Central memory CD4-positive, alpha-beta T cell (primary cell): ENCODE results near the gene IRF8.
"Not testable (repeated sequence)": the region's sequence is repeated elsewhere in the genome, so short reads cannot be mapped to it uniquely, and the experiment has no call there.

Experiments
- DNase-seq: peaks from one replicate; pipeline ENCODE4 v3.0.0; 2022
- total RNA-seq, 3 experiments: gene quantifications; one replicate each; lab custom pipeline; 2026; lab: John Stamatoyannopoulos, UW

The IRF8 gene, protein sequence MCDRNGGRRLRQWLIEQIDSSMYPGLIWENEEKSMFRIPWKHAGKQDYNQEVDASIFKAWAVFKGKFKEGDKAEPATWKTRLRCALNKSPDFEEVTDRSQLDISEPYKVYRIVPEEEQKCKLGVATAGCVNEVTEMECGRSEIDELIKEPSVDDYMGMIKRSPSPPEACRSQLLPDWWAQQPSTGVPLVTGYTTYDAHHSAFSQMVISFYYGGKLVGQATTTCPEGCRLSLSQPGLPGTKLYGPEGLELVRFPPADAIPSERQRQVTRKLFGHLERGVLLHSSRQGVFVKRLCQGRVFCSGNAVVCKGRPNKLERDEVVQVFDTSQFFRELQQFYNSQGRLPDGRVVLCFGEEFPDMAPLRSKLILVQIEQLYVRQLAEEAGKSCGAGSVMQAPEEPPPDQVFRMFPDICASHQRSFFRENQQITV
- total RNA-seq = 0.16 to 227 (median 3.3) reads per million in 3 experiments

DNA sequence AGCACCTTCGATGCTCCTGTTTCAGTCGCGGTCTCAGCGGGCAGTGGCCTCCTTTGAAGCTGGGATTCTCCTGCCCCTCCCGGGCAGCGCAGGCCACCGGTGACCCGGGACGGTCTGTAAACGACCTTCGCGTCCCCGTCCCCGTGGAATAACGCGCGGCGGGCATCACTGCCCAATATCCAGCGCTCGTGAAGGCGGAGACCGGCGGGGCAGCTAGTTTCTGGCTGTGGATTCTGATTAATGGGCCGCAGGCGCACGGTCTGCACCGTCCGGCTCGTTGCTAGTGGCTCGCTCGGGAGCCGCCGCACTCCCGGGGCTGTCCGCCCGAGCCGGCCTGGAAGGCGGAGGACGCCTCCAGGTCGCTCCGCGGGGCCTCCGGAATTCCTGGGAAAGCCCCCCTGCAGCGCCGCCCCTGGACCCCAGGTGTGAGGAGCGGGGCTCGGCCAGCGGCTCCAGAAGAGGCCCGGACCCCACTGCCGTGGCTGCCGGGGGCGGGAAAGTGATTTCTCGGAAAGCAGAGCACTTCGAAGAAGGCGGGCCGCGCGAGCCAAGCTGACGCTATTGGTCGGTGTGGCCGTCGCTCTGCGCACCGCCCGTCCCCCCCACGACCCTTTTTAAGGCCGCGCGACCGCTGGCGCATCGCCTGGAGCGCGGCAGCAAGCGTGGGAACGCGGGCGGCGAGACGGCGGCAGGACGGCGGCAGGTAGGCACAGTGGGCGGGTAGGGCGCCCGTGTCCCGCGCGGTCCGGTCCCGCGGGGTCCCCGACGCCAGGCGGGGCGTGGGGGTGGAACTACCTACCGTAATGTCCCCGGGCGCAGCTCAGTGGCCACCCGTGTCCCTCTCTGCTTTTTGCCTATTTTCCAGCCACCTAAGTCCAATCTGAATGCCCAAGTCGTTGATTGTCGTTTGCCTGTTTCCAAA, at the start of gene IRF8:
IRF8 (plus strand) TSS at position 642 of the 922 bp plus-strand sequence. CDS start 3,854 bp downstream, outside the sequence.
- peak; percentile 36 for DNase-seq

DNA sequence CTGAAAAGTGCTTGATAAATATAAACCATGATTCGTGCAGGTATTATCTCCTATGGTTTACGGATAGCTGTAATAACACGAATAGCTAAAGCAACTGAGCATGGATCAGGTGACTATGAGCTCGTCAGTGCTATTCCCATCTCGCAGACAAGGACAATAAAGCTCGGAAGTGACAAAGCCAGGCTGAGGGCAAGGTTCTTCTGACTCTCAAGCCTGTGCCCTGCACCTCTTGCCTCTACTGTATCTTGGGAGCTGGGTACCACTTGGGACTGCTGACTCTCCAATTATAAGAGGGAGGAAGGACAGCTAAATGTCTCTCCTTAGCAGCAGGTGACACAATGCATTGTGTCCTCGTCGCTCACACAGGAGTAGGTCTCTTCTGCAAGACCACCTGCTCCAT, 49.6 kb upstream of the IRF8 start:
- no peak for DNase-seq

DNA sequence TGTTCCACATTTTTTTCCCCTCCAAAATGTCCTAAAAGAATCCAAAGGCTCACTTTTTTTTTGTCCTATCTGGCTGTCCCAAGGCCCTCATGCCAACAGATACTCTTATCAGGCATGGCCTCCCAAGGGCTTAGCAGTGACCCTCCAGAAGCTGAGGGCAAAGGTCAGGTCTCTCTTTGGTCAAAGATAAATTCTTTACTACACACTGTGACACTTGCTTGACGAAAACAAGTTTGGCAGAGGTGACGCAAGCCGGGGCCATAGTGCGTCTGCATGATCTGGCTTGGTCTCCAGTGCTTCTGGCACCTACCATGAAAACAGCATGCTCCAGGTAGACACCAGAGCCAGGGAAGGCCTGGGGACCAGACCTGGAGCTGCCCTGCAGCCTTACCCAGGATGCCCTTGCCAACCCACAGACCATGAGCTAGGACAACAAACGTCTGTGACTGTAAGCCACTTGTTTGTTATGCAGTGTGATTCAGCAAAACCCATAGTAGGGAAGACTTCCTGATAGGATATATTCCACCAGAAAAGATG, 48.5 kb upstream of the IRF8 start:
- no peak for DNase-seq

DNA sequence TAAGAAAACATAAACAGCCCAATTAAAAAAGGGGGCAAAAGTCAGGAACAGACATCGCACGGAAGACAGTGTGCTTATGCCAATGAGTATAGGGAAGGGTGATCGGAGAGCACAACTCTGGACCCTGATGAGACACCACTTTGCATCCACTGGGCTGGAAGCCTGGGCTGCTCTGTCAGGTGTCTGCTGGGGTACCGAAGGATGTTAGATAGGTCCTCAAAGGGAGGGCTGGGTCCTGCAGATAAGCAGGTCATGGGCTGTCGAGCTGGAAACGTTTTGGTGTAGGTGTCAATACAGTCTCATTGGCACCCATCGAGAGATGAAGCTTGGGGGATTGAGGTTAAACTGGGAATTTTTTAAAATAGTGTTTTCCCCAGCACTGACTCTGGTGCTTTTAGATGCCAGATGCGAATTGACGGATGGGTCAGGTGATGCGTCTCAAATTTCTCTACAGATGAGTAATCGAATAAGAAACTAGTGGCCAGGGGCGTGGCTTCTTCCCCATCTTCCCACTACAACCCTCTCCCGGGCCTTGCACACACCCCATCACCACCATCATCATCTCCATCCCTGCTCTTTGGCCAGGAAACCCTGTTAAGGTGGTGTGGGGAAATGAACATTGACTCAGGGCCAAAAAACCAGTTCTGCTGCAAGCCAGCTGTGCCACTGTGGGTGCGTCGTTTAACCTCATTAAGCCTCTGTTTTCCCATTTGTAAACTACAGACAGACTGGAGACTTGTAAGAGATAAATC, 47.8 kb upstream of the IRF8 start:
- no peak for DNase-seq

DNA sequence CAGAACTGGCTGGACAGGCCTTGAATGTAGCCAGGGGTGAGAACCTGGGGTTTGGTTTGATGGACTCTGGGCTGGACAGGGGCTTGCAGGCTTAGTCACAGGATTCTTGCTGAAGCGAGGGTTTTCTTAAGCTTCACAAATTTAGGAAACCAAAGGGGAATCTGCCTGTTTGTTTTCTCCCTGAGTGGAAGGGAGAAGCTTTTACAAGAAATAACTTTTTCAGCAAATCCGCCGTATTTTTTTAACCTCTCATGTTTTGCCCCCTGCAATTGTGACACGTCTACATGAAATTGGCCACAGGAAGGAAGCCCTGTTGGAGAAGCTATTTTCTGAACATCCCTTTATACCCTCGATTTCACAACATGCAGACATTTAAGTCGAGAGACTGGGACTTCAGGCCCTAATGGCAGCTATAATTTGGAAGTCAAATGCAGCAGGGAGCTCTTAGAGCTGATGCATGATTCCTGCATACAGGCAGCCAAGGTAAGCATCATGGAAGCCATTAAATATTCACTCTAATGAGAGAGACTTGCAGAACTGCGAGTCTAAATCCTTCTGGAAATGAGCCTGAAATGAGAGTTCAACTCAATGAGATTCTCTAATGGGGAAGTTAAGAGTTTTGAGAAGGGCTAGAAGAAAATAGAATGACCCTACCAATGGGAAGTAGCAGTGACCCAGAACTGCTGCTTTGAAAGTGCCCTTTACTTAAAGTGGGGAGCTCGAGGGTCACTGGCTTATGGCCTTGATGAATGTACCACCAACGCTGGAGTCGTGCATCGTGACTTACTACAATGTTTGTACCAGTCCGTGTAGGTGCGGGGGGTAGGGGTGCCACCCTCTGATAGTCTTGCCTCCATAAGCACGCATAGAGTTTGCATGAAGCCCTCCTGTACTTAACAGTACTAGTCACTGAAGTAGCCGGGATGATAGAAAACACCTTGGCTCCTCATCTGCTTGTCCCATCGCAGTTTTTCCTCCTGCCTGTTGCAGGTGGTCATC, 45.1 kb upstream of the IRF8 start:
- DNase-seq = no peak

DNA sequence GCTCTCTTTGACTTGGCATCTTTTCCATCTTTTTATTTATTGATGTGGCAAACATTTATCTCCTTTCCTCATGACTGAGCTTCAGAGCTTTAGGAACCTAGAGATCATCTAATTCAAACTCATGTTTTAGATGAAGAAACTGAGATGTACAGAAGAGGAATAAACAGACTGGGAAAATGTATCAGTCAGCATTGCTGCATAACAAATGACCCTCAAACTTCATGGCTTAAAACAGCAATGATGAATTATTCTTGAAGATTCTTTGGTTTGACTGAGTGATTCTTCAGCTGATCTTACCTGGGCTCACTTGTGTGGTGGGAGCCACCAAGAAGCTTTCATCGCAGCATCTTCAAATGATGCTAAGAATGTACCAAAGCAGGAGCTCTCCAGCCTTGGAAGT, 44.0 kb upstream of the IRF8 start:
- DNase-seq = no peak

DNA sequence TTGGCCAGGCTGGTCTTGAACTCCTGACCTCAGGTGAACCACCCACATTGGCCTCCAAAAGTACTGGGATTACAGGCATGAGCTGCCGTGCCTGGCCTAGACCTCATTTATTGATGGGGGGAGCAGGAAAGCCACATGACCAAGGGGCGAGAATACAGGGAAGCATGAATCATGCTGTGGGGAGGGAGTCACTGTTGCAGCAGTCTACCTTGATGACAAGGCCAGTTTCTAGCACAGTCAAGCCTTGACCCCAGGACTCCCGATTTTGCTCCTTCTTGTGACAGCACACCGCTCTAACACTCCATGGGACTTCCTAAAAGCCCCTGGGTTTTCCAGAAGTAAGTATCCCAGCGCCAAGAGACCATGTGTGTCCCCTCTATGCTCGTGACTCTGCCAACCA, 42.9 kb upstream of the IRF8 start:
- DNase-seq = no peak

DNA sequence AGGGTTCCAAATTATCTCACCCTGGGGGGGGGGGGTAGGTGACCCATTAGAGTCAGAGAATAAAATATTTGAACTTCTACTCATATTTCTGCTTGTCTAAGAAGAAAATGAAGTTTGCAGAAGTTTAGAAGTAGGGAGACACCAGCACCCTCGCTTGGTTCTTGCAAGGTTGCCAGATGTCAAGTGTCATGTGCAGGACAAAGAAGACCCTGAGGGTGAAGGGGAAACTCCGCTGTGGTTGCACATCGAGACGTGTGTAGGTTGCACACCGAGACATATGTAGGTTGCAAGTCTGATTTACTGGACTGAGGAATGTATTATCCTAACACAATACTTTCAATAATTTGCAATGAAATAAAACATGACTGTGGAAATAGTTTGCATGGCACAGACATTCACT, 42.4 kb upstream of the IRF8 start:
- no peak for DNase-seq

DNA sequence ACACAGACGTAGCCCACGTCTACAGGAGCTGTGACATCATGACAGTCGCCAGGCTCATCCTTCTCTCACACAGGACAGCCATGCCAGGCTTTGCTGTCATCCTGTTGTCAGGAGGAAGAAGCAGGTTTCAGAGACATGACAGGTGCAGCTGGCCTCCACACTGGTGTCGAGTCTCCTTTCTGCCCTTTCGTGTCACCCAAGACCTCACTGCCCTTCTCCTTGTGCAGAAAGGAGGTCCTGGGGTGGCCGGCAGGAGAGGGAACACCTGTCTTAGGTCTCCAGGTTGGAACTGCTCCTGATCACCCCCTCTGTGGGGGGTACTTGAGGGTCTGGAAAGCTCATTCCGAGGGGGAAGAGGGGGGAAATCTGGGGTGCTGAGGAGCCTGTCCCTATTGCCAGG, 41.6 kb upstream of the IRF8 start:
- DNase-seq = no peak

DNA sequence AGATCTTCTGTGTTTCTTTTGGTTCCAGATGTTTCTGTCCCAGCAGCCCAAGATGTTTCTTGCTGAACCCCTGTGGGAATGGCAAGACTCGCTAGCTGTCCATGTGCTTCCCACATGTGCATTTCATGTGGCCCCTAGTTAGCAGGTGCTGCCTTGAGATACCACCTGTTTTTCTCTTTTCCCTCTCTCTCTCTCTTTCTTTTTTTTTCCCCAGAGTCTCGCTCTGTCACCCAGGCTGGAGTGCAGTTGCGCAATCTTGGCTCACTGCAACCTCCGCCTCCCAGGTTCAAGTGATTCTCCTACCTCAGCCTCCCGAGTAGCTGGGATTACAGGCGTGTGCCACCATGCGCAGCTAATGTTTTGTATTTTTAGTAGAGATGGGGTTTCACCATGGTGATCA, 40.4 kb upstream of the IRF8 start:
- DNase-seq = not testable (repeated sequence)

DNA sequence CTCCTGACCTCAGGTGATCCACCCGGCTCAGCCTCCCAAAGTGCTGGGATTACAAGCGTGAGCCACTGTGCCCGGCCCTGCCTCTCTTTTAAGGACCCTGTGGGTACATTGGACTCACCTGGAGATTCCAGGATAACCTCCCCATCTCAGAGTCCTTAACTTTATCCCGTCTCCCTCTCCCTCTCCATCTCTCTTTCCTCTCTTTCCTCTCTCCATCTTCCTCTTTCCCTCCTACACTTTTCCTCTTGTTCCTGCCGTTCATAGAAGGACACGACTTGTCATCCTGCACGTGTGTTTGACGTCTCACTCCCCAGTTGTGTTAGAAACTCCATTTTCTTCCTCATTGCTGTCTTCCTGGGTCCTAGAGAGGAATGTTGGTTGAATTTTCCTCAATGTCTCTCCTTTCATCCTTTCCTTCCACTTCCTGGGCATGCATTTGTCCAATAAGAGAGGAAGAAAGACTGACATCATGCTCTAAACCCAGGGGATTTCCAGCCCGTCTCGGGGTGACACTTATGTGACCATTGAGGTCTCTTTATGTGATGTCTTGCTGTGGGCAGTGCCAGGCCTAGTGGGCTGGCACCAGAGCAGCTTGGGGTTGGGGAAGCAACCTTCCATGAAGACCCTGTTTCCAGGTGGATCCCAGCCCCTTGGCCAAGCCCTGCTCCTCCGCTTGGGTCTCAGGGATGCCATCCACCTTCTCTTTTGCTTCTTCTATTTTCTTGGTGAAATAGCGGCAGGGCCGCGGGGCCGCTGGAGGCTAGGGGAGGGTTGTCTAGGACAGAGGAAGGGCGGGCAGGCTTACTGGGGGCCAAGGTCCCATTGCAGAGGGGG, 39.8 kb upstream of the IRF8 start:
- DNase-seq = no peak

DNA sequence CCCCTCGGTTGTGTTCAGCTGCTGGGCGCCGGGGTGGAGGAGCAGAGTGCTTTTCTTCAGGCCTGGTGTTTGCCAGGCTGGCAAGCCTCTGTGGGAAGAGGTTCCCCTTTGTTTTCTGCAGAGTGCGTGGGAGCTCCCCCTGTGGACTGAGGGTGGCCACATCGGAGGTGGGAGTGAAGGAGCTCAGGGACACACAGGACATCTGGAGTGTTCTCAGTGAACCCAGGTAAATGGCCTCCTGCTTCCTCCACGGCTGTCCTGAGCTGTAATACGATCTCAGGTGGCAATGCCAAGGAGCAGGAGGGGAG, 39.2 kb upstream of the IRF8 start:
- no peak for DNase-seq

DNA sequence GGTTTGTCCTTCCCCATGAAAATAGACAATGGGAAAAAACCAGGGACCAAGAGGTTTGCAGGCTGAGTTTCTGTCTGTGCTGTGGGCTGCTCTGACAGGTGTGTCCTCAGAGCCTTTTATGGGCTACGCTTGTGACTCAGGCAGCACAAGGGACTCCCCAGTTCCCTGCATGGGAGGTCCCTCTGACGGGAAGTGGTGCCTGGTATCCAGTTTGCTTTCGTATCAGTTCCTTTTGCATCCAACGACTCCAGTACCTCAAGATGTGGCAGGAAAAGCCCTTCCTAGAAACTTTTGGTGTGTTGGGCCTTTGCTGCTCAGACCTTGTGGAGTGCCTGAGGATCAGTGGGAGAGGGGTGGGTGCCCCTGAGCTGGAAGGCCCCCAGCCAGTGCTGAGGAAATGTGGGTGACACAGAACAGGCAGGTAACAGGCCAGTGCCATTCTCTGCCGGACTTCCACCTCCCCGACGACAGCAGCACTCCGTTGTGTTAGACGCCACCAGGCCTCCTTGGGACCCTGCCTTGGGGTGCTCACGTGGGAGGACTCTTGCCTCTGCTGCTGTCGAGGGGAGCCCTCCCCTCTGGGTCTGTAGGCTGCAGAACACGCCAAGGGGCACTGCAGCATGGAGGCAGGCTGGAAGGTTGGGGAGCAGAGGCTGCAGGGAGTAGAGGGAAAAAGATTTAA, 38.4 kb upstream of the IRF8 start:
- DNase-seq = no peak

DNA sequence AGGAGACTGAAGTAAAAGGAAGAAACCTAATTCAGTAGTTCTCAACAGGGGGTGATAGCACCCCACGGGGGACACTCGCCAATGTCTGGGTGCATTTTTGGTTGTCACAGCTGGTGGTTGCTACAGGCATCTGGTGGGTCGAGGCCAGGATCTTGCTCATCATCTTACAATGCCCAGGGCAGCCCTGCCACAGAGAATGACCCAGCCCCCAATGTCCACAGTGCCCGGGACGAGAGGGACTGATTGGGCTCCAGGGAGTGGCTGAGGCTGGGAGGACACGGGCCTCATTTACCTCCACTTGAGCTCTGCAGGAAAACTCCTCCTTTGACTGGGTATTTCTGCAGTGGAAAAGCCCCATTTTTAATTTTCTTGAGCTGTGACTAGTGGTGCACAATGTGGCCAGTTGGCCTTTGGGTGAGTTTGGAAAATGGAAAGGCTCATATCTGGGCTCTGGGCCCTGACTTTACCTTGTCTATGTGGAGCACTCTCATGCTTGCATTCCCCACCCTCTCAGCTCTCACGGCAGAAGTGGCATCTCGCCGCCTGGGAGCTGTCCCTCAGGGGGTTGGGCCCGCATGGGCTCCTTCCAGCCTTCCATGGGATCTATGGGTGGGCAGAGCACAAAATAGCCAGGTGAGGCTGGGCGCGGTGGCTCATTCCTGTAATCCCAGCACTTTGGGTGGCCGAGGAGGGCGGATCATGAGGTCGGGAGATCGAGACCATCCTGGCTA, 37.7 kb upstream of the IRF8 start:
- no peak for DNase-seq

DNA sequence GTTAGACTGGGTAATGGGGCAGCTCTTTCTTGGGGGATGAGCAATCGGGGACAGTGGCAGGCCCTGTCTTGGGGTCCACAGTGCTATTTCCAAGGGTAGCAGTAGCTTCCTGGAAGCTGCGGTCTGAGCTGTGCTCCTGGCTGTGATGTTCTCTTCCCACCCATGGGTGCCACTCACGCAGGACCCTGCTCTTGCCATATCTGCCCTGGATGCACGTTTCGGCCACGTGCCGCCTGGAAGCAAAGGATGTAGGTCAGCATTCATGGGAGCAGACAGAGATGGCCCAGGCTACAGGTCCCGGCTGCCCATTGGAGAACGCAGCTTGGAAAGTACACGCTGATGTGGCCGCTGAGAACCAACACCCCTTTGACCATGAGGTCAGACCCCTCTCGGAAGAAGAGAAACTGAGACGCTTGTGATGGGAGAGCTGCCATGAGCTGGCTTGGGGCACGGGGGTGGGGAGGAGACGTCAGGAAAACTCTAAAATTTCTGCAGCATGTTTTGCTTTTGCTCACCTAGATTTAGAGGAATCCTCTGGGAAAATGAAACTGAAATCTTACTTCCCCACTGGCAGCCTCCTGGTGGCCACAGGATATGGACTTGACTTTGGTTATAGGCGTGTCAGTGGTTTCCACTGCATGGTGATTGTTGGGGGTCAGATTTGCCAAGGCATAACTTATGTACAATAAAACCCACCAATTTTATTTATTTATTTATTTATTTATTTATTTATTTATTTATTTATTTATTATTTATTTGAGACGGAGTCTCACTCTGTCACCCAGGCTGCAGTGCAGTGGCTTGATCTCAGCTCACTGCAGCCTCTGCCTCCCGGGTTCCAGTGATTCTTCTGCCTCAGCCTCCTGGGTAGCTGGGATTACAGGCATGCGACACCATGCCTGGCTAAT, 36.2 kb upstream of the IRF8 start:
- no peak for DNase-seq

DNA sequence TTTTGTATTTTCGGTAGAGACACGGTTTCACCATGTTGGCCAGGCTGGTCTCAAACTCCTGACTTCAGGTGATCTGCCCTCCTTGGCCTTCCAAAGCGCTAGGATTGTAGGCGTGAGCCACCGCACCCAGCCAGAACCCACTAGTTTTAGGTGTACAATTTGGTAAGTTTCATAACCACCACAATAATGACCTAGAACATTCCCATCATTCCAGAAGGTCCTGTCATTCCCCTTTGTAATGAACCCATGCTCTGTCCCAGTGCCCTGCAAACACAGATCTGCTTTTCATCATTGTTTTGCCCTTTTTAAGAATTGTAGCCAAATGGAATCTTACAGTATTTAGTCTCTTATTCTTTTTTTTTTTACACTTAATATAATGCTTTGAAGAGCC, 35.6 kb upstream of the IRF8 start:
- DNase-seq = no peak

DNA sequence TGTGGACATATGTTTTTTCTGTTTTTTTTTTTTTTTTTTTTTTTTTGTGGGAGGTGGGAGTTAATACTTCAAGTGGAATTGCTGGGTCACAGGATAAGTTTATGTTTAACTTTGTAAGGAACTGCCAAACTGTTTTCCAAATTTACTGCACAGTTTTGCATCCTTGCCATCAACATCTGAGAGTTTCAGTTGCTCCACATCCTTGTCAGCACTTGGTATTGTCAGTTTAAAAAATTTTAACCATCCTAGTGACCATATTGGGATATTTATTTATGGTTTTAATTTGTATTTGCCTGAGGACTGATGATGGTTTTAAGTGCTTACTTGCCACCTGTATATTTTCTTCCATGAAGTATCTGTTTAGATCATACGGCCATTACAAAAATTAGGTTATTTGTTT, 34.0 kb upstream of the IRF8 start:
- DNase-seq = no peak

DNA sequence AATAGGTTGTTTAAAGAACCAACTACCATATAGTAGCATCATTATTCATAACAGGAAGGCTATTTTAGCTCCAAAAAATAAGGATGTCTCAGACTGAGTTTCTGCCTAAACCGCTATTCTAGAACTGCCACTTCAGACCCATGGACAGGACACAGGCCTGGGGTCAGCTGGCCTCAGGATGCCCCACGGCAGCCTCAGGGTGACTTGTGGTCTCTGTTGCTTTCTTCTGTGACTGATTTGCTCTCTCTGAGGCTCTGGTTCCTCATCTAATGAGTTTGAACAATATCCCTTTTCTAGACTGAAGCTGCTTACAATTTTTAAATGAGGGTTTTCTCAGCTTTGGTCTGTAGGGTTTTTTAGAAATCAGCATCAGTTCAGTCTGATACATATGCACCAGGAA, 31.8 kb upstream of the IRF8 start:
- no peak for DNase-seq
